ENCODE data around the gene LINGO4.
"Not testable (repeated sequence)": the region's sequence is repeated elsewhere in the genome, so short reads cannot be mapped to it uniquely, and the experiment has no call there.

The LINGO4 gene

DNA sequence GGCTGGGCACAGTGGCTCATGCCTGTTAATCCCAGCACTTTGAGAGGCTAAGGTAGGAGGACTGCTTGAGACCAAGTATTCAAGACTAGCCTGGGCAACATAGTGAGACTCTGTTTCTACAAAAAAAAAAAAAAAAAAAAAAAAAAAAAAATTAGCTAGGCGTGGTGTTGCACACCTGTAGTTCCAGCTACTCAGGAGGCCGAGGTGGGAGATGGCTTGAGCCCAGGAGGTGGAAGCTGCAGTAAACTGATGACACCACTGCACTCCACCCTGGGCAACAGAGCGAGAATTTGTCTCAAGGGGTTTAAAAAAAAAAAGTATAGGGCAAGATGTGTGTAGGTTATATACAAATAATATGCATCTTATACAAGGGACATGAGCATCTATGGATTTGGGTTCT lies 17.5 kb downstream of the LINGO4 start:
- DNase-seq (ENCODE audit: low read depth in 2 of 2, low spot score in 1 of 2) = no peak

DNA sequence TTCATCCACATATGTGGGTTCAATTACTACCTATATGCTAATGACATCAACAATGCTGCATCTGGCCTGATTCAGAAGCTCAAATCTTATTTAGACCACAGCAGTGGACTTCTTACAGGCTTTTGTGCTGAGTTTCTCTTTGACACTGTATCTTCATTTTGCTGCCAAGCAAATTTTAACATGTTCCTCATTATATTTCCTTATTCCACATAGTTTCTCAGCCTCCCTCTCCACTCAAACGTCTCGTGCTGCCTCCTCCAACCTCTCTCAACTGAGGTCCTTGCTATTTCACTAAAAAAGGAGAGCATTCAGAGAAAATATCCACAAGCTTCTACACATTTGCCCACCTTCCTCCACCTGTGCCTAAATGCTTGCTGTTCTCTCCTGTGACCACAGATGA lies 21.4 kb downstream of the LINGO4 start:
- no peak for DNase-seq (ENCODE audit: low read depth in 2 of 2, low spot score in 1 of 2)

DNA sequence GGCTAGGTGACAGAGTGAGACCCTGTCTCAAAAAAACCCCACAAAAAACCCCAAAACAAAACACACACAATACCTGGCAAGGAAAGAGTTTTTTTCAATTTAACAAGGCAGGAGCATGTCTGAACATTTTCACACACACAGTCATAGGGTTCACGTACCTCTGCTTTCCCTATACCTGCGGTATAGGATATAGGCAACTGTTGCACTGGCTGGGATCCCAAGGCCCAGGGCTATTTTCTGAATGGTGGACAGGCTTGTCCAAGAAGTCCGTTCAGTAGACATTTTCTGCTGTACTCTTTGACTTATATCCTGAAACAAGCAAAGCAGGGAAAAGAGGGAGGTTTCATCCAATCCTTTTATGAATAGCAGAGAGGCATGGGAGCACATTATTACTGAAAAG lies 22.5 kb downstream of the LINGO4 start:
- DNase-seq (ENCODE audit: low read depth in 2 of 2, low spot score in 1 of 2) = no peak

DNA sequence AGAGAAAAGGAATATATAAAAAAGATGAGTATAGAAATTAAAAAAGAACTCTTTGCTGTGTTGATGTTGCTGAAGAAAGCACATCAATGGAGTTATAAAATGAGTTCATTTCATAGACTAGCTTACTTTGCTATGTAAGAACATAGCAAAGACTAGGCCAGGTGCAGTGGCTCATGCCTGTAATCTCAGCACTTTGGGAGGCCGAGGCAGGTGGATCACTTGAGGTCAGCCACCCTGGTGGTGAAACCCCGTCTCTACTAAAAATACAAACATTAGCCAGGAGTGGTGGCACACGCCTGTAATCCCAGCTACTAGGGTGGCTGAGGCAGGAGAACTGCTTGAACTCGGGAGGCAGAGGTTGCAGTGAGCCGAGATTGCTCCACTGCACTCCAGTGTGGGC lies 23.2 kb downstream of the LINGO4 start:
- not testable (repeated sequence) for DNase-seq (ENCODE audit: low read depth in 2 of 2, low spot score in 1 of 2)

DNA sequence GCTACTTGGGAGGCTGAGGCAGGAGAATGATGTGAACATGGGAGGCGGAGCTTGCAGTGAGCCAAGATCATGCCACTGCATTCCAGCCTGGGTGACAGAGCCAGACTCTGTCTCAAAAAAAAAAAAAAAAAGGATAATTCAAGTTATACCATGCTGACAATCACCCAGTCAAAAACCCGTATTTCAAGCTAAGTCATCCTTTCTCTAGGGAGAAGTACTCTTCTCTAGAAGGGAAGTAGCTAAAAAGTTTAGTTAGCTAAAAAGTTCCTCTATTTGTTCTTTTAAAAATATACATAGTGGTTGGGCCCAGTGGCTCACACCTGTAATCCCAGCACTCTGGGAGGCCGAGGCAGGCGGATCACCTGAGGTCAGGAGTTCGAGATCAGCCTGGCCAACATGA lies 24.5 kb downstream of the LINGO4 start:
- DNase-seq (ENCODE audit: low read depth in 2 of 2, low spot score in 1 of 2) = not testable (repeated sequence)

DNA sequence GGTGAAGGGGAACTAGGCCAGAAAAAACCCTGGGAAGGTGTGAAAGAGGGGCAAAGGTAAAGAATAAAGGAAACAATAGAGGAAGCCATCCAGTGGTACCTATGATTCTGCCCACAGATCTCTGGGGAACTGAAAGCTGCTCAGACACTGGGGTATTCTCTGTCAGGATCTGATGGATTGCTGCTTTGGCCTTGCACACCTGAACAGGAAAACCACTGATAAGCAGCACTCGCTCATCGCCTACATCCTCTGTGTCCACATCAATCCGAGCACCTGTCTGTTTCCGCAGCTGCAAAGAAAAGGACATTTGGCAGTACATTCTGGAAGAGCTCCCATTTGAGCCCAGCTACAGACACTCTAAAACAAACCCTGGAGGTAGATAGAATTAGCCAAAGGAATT lies 25.4 kb downstream of the LINGO4 start:
- DNase-seq (ENCODE audit: low read depth in 2 of 2, low spot score in 1 of 2) = no peak

DNA sequence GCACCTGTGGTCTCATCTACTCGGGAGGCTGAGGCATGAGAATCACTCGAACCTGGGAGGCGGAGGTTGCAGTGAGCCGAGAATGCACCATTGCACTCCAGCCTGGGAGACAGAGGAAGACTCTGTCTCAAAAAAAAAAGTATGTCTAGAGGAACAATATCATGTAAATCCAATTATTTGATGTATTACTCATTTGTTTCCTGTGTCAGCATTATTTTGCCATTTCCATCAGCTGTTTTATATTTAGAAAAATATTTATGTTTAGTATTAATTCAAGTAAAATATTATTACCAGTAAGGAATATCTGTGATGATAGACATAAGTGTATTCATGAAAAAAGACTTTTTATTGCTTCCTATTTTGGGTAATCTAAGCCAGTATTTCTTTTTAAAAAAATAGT lies 27.9 kb downstream of the LINGO4 start:
- no peak for DNase-seq (ENCODE audit: low read depth in 2 of 2, low spot score in 1 of 2)

DNA sequence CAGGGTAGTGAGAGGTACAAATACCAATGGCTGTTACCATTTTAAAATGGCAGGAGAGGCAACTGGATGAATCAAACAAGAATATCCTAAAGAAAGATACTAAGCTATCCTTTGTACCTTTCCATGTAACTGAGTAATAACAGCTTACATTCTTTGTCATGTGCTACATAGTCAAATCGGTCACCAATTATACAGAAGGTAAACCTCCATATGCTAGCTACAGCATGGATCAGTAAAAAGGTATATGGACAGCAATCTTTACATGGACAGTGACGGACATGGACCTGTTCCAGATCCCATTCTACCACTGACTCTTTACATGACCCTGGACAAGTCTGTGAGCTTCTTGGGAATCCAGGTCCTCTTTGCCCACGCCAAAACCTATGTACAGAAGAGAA lies 28.6 kb downstream of the LINGO4 start:
- DNase-seq (ENCODE audit: low read depth in 2 of 2, low spot score in 1 of 2) = no peak

DNA sequence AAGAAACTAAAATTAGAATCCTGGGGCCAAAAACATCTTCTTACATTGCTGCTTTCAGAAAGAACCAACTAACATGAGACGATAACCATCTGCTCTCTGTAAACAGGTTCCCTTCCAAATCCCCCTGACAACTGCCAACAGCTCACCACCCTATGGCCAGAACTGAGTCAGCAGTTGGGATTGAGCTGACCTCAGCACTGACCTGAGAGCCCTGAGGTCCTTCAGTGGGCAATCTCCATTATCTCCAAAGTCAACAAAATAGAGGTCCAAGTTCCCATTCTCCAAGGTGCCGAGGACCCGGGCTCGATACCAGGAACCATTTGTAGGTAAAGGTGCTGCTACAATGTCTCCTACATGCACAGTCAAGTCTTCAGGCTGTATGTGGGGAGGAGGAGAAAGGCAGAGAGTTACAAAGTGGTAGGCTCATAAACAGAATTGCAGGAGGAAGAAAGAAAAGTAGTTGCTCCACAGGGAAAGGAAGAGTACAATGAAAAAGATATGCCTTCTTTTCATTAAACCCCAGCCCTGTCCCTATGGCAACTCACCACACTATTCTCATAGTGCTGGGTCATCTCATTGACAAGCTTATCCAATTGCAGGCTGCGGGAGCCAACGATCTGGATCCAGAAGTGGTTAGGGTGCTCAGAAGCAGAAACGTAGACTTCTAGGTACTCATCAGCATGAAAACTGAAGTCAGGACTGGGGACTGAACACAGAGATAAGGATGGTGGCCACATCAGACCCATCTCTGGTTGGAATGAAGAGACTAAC lies 29.1 kb downstream of the LINGO4 start:
- DNase-seq (ENCODE audit: low read depth in 2 of 2, low spot score in 1 of 2) = no peak

DNA sequence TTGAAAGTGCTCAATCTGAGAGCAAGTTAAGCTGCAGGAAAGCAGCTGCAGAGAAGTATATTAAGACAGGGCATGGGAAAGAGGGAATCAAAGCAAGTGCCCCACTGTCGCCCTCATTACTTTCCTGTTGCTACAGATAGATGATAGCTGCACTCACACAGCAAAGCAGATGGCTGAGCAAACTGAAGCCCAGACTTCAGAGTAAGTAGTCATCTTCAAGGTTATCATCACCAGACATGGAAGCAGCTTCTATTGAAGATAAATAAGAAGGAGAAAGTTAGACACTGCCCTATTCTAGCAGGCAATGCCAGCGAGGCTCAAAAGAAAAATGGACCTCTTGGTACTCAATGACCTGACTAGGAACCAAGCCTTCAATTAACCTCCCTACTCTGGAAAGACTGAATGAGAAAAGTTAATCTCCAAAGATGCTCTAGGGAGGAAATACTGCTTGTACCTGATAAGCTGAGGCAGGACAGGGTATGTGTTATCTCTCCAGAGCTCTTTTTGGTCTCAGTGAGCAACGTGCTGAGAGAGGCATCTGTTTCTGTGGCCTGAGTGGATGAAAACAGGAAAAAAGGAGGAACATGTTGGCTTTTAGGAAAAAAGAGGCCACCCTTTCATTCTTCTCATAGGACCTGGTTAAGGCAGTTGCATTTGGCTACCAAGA lies 30.8 kb downstream of the LINGO4 start:
- DNase-seq (ENCODE audit: low read depth in 2 of 2, low spot score in 1 of 2) = no peak

DNA sequence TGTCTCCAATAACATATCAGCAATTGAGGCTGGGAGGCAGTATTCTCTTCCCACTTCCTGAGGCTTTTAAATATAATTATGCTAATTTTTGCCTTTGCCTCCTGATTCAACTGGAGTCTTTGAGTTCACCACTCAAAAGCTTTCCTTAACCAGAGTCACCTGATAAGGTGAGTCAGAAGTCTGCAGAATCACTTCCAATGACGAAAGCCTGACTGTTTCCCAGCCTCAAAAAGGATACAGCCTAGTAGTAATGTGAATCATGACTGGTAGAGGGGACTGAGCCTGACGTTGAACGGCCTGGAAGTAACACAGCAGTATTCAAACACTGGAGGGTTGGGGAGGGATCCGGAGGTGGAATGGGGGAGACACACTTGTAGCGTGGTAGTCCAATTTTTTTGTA lies 31.5 kb downstream of the LINGO4 start:
- DNase-seq (ENCODE audit: low read depth in 2 of 2, low spot score in 1 of 2) = no peak

DNA sequence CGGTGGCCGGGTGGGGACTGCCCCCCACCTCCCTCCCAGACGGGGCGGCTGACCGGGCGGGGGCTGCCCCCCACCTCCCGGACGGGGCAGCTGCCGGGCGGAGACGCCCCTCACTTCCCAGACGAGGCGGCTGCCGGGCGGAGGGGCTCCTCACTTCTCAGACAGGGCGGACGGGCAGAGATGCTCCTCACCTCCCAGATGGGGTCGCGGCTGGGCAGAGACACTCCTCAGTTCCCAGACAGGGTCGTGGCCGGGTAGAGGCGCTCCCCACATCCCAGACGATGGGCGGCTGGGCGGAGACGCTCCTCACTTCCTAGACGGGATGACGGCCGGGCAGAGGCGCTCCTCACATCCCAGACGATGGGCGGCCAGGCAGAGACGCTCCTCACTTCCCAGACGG lies 35.9 kb downstream of the LINGO4 start:
- not testable (repeated sequence) for DNase-seq (ENCODE audit: low read depth in 2 of 2, low spot score in 1 of 2)

DNA sequence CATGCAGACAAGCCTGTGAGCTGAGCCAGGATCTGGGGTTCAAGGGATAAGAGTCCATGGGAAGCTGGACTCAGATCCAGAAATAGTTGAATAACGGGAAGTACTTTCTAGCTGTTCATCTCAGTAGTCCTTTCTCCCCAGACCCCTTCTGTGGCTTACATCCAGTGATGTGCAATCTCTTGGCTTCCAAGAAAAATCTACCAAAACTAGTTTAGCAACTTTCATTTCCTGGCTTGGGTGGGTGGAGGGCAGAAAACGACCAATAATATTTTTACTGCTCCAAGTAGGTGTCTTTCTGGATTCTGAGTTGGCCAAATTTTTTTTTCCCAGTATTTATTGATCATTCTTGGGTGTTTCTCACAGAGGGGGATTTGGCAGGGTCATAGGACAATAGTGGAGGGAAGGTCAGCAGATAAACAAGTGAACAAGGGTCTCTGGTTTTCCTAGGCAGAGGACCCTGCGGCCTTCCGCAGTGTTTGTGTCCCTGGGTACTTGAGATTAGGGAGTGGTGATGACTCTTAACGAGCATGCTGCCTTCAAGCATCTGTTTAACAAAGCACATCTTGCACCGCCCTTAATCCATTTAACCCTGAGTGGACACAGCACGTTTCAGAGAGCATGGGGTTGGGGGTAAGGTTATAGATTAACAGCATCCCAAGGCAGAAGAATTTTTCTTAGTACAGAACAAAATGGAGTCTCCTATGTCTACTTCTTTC lies 36.7 kb downstream of the LINGO4 start:
- not testable (repeated sequence) for DNase-seq (ENCODE audit: low read depth in 2 of 2, low spot score in 1 of 2)

DNA sequence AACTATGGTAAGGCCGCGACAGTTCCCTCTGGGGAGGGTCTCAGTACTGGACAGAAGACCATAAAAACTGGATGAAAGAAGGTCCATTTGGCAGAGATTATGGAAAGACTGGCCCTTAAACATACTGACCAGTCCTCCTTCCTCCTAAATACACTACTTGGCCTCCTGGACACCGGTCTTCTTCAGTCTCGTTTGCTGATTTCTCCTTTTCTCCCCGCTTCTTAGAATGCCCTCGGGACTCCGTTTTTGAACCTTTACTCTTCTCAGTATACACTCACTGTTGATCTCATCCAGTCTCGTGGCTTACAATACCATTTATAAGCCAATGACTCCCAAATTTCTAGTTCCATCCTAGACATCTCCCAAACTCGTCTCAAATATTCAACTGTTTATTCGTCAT lies 41.2 kb downstream of the LINGO4 start:
- DNase-seq (ENCODE audit: low read depth in 2 of 2, low spot score in 1 of 2) = no peak

DNA sequence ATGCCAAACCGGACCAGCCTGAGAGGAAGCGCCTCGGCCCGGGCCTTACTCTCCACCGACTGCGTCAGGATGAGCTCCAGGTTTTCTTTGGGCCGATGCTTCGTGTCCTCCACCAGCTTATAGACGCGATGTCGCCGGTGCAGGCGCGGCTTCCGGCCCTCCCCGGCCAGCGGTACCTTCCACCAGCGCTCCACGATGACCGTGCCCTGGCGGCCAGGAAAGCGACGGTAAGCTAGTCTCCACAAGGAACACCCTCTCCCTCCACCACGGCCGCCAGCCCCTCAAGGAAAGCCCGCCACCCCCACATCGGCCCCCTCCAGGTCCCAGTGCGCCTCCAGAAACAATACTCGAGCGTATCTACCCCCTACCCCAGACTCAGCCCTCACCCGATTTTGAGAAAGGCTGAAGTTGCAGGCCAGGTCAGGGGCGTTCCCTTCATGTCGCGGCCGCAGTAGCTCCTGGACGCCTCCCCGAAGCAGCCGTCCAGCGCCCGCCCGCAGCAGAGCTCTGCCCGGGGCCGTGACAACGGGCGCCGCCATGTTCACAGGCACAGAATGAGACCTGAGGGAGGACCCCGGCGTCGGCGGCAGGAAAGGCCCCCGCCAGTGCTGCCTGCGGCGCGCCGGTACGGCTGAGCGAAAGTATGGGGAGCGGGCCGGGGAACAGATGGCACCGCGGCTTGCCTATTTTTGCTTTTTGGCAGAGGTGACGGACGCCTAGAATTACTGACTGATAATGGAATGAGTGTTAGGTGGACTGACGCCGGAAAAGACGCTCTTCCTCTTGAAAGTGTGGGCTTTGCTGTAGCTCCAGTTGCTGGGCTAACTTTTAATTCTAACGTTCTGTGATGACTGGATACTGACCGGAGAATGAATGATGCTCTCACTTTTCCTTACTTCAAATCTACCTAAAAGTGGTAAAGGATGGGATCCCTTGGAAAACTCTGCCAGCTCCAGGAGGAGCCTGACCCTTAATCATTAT lies 42.0 kb downstream of the LINGO4 start, which contains the start of gene MRPL9:
MRPL9 (minus strand) TSS at position 556 of the 981 bp plus-strand sequence; CDS start at position 539, 17 bp downstream.
- peak; percentile 54 to 70 for DNase-seq (ENCODE audit: low read depth in 2 of 2, low spot score in 1 of 2)

DNA sequence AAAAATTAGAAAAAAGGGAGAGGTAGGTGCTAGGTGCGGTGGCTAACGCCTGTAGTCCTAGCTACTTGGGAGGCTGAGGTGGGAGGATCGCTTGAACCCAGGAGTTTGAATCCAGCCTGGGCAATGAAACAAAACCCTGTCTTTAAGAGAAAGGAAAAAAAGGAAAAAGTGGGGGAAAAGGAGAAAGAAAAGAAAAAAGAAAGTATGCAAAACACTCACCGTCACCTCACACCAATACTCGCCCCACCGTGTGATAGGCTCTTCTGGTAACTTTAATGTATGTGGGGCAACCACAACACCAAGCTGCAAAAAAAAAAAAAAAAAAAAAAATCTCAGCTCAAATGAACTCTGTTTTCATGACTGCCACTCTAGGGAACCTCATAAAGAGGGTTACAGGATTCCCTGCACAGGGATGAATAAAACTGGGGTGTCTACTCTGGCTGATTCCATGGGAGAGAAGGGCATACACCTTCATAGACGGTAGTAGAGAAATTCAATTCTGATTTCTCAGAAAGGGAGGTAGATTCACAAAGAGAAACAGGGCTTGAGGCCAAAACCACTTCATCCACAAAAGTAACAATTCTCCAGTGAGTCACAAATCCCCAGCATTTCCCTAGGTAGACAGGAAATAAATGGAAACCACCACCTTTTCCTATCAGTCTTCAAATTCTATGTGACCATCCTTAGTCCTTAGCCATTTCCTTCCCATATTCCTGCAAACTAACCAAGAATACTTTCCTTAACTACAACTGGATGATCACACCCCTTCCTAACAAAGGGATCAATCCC lies 44.4 kb downstream of the LINGO4 start:
- no peak for DNase-seq (ENCODE audit: low read depth in 2 of 2, low spot score in 1 of 2)

DNA sequence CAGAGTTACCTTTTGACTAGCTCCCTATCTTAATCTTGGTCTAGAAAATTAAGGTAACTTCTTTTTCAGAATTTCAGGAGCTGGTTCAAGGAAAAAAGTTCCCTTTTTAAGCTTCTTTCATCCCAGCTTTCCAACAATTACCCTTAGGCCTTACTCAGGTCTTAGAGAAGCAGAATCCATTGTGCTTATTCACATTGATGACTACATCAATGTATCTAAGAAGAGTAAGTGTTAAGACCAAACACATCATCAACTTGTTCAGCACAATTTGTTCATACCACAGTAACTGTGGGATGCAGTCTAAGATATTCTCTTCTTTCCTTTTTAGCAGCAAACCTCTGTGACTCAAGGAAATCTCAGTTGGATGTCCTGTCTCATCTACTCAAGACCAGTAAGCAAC lies 46.0 kb downstream of the LINGO4 start:
- DNase-seq (ENCODE audit: low read depth in 2 of 2, low spot score in 1 of 2) = no peak

DNA sequence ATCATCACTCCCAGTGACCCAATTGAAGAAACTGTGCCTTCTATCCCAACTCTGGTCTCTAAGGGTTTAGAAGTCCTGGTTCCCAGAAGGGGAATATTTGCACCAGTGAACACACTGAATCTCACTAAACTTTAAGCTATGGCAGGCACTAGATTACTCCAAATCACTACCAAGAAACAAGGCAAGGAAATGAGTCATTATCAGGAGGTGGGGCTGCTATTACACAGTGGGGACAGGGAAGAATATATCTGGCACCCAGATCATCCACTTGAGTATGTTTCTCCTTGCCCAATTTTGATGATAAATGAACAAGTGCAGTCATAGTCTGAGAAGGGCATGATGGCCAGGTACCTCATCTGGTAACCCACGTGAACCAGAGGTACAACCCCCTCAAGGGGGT lies 48.9 kb downstream of the LINGO4 start:
- DNase-seq (ENCODE audit: low read depth in 2 of 2, low spot score in 1 of 2) = no peak

Data from stimulated activated CD8-positive, alpha-beta memory T cell treated with anti-CD3 and anti-CD28 coated beads, Interleukin-4, amount 100 ng/mL, for 1 hour (primary cell).